Fibroblast of villous mesenchyme (primary cell): Measurements from ENCODE around the gene ZCCHC24. TPM values are rescaled to one million over a fixed set of nuclear protein-coding genes. Genes with fewer than 3 reads are reported as not detected.

Source experiments
- DNase-seq: peaks from one replicate; pipeline ENCODE4 v3.0.0-alpha.2; 2010; ENCODE audit warnings: low read depth
- H3K4me3 ChIP-seq: 2 replicates; pipeline ENCODE4 v1.5.1; 2011; ENCODE audit warnings: low read depth, mild to moderate bottlenecking, low read length
- total RNA-seq: library from RNA; depleted of rRNA; stranded (reverse); fragments of >200 nt; gene quantifications from 2 replicates; pipeline ENCODE4 v1.2.3, GENCODE V29; 2012
- TF ChIP-seq, protein P1 (sequence below): IDR thresholded peaks from 2 replicates; pipeline ENCODE4 v1.5.1; 2012; ENCODE audit warnings: low read depth, mild to moderate bottlenecking, low read length; ENCODE audit not compliant: insufficient read depth

The ZCCHC24 gene
- total RNA-seq, 1 donor = 36.7 TPM

DNA sequence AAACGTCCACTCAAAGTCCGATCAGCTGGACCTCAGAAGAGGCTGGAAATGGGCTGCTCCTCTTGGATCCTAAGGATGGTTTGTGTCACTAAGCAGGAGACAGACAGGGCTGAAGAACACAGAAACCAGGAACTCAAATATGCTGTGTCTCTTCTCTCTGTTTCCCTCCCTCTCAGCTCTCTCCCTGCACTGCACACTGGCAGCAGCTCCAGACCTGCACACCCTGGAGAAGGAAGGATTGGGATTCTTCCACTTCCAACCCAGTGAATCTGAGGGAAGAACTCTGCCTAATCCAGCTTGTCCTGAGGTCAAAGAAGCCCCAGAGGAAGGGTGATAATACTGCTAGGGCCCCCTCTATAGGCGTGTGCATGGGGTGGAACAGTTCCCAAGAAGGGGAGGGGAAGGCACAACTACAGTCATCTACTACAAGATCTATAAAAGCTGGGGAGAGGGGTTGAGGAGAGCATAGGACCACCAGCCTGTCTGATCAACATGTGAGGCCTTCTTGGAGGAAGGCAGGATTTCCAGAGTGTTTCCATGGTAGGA, 22.7 kb upstream of the ZCCHC24 start:
- H3K4me3 ChIP-seq = no peak overlapping the region
- no peak for DNase-seq
- TF ChIP-seq, protein P1, sequence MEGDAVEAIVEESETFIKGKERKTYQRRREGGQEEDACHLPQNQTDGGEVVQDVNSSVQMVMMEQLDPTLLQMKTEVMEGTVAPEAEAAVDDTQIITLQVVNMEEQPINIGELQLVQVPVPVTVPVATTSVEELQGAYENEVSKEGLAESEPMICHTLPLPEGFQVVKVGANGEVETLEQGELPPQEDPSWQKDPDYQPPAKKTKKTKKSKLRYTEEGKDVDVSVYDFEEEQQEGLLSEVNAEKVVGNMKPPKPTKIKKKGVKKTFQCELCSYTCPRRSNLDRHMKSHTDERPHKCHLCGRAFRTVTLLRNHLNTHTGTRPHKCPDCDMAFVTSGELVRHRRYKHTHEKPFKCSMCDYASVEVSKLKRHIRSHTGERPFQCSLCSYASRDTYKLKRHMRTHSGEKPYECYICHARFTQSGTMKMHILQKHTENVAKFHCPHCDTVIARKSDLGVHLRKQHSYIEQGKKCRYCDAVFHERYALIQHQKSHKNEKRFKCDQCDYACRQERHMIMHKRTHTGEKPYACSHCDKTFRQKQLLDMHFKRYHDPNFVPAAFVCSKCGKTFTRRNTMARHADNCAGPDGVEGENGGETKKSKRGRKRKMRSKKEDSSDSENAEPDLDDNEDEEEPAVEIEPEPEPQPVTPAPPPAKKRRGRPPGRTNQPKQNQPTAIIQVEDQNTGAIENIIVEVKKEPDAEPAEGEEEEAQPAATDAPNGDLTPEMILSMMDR = peak; percentile 14

DNA sequence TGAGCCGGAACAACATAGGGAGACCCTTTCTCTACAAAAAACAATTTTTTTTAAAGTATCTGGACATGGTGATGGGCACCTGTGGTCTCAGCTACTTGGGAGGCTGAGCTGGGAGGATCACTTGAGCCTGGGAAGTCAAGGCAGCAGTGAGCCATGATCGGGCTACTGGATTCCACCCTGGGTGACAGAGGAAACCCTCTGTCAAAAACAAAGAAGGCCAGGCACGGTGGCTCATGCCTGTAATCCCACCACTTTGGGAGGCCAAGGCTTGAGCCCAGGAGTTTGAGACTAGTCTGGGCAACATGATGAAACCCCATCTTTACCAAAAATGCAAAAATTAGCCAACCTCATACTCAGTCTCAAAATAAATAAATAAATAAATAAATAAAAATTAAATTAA, 19.9 kb upstream of the ZCCHC24 start:
- no peak overlapping the region for H3K4me3 ChIP-seq
- TF ChIP-seq, protein P1 = no peak
- no peak for DNase-seq

DNA sequence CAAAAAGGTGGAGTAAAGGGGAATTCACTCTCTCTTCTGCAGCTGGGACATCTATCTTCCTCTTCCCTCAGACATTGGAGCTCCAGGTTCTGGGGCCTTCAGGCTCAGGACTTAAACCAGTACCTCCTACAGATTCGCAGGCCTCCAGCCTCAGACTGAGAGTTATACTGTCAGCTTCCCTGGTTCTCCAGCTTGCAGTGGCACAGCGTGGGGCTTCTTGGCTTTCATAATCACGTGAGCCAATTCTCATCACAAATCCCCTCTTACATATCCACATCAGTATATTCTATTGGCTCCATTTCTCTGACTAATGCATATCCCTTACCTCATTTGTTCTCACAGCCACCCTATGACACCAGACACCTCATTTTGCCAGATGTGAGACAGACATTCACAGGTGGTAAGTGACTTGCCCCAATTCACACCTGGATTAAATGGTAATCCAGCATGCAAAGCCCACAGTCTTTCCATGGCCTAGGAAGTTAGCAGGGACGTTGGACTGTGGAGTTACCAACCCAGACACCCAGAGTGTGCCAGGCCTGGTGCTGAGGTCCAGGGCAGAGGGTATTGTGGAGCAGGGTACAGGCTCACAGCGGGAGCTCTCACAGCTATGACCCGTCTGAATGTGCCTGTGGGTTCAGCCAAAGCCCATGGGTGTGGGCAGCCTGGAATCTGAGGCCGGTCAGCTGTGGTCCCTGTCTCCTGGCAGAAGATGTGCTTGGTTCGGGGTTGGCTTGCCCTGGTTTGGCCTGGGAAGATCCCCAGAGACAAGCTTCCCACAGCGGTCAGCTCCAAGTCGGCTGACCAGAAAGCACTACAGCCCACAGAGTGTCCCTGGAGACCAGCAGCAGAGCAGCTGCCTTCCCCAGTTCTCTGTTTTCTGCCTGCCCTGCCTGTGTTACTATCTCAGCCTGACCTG, 18.4 kb upstream of the ZCCHC24 start:
- DNase-seq = peak; percentile 68
- no peak overlapping the region for H3K4me3 ChIP-seq
- TF ChIP-seq, protein P1 = no peak

DNA sequence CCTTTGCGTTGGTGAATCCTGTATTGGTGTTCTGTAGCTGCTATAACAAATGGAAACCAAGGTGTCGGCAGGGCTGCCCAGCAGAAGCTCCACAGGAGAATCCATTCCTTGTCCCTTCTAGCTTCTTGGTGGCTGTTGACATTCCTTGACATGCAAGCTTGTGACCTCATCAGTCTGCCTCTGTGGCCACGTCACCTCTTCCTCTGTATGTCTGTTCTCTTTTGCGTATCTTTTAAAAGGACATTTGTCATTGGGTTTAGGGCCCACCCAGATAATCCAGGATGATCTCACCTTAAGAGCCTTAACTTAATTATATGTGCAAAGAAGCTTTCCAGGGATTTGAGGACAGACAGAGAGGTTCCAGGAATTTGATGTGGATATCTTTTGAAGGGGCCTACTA, 15.3 kb upstream of the ZCCHC24 start:
- no peak for DNase-seq
- TF ChIP-seq, protein P1 = no peak
- no peak overlapping the region for H3K4me3 ChIP-seq

DNA sequence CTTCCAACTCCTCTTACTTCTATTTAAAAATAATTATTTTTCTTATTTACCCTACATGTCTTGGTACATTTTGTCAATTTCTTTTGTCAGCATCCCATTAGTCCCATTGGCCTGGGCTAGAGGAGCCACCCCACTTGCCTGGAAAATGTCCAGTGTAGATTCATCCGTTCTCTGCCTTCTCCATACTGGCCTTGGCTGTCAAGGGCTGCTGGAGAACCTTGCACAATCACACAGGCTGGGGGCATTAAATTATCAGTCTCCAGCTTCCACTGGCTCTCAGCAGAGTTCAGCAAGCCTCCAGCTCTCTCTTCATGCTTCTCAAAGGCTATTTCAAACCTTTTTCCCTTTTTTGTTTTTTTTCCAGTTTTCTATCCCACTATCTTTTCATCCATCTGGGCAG, 13.8 kb upstream of the ZCCHC24 start:
- DNase-seq = peak; percentile 58
- TF ChIP-seq, protein P1 = no peak
- H3K4me3 ChIP-seq = no peak overlapping the region

DNA sequence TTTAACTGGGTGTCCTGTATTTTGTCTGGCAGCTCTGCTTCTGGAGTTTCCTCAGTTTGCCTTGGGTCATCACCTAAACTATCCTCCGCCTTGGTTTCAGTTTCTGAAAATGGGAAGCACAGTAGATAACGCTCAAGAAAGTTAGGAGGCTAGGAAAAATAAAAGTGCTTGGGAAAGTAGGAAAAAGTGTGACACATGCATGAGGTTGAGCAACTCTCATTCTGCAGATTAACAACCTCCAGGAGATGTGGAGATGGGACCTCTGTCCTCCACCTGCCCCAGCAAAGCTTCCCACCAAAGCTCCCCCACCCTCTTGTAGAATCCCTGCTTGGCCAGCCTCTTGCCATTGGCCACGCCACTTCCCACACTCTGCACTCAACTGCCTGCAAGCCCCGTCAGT, 13.1 kb upstream of the ZCCHC24 start:
- TF ChIP-seq, protein P1 = no peak
- H3K4me3 ChIP-seq = no peak overlapping the region
- no peak for DNase-seq
